Measurements from ENCODE around the gene NFATC1.
"Not testable (repeated sequence)": the region's sequence is repeated elsewhere in the genome, so short reads cannot be mapped to it uniquely, and the experiment has no call there.

Gene NFATC1

GRCh38 chr18:79376661-79377060 is 19.1 kb upstream of the NFATC1 start:
- DNase-seq, result not testable (repeated sequence)

GRCh38 chr18:79377187-79377891 is 18.4 kb upstream of the NFATC1 start:
- no peak for DNase-seq

- DNase-seq, result peak; percentile 72
These were observed 17.0 kb upstream of the NFATC1 start for GRCh38 chr18:79378536-79379250.

- no peak for DNase-seq
These were observed 16.4 kb upstream of the NFATC1 start for GRCh38 chr18:79379251-79379905.

- no peak for DNase-seq
These were observed 15.6 kb upstream of the NFATC1 start for GRCh38 chr18:79379931-79380815.

- peak; percentile 70 for DNase-seq
These were observed 14.6 kb upstream of the NFATC1 start for GRCh38 chr18:79380816-79381806.

- DNase-seq, result no peak
These were observed 13.9 kb upstream of the NFATC1 start for GRCh38 chr18:79381811-79382311.

GRCh38 chr18:79382681-79383387 is 12.9 kb upstream of the NFATC1 start:
- no peak for DNase-seq

GRCh38 chr18:79383388-79384056 is 12.2 kb upstream of the NFATC1 start:
- no peak for DNase-seq

- no peak for DNase-seq
These were observed 11.5 kb upstream of the NFATC1 start for GRCh38 chr18:79384151-79384807.

- DNase-seq, result no peak
These were observed 10.9 kb upstream of the NFATC1 start for GRCh38 chr18:79384834-79385233.

- DNase-seq, result no peak
These were observed 10.4 kb upstream of the NFATC1 start for GRCh38 chr18:79385326-79385707.

- no peak for DNase-seq
These were observed 9.9 kb upstream of the NFATC1 start for GRCh38 chr18:79385708-79386341.

- no peak for DNase-seq
These were observed 9.2 kb upstream of the NFATC1 start for GRCh38 chr18:79386547-79386946.

GRCh38 chr18:79387214-79387613 is 8.5 kb upstream of the NFATC1 start:
- no peak for DNase-seq

GRCh38 chr18:79387615-79388014 is 8.1 kb upstream of the NFATC1 start:
- DNase-seq, result no peak

GRCh38 chr18:79388043-79388442 is 7.7 kb upstream of the NFATC1 start:
- no peak for DNase-seq

- DNase-seq, result no peak
These were observed 6.0 kb upstream of the NFATC1 start for GRCh38 chr18:79389689-79390088.

GRCh38 chr18:79392226-79392625 is 3.5 kb upstream of the NFATC1 start:
- no peak for DNase-seq
